Measurements from ENCODE around the gene EXOC4. TPM values are rescaled to one million over a fixed set of nuclear protein-coding genes. Genes with fewer than 3 reads are reported as not detected.

EXOC4 gene
- total RNA-seq, 1 donor from 2014 or later: 94.0 TPM

DNA sequence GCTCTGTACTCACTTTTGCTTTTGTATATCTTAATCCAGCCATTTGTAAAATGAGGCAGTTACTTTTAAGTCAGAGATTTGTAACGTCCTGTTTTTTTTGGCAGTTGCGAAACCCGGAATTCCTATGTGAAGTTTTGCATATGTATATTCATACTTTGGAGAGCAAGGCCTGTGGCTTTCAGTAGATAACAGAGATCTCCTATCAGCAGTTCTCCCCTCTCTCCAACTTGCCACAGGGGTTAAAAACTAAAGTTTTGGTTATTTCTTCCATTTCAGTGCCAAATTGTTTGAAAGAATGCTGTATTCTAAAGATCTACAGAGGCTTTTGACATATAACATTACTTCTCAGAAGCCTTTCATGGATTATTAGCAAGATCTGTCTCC is 102.4 kb downstream of the EXOC4 start:
- no peak overlapping the region for H3K27ac Mint-ChIP-seq (ENCODE audit: unreplicated experiment)
- no peaks in the 10 kb centered on the region for H3K27me3 Mint-ChIP-seq (ENCODE audit: unreplicated experiment)
- H3K4me3 Mint-ChIP-seq (ENCODE audit: unreplicated experiment): no peak overlapping the region
- peaks cover 8% of the 10 kb centered on the region for H3K4me1 Mint-ChIP-seq (ENCODE audit: unreplicated experiment)
- peaks cover 4% of the 10 kb centered on the region for H3K9me3 Mint-ChIP-seq (ENCODE audit: unreplicated experiment)
- TF ChIP-seq, protein P1, sequence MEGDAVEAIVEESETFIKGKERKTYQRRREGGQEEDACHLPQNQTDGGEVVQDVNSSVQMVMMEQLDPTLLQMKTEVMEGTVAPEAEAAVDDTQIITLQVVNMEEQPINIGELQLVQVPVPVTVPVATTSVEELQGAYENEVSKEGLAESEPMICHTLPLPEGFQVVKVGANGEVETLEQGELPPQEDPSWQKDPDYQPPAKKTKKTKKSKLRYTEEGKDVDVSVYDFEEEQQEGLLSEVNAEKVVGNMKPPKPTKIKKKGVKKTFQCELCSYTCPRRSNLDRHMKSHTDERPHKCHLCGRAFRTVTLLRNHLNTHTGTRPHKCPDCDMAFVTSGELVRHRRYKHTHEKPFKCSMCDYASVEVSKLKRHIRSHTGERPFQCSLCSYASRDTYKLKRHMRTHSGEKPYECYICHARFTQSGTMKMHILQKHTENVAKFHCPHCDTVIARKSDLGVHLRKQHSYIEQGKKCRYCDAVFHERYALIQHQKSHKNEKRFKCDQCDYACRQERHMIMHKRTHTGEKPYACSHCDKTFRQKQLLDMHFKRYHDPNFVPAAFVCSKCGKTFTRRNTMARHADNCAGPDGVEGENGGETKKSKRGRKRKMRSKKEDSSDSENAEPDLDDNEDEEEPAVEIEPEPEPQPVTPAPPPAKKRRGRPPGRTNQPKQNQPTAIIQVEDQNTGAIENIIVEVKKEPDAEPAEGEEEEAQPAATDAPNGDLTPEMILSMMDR (IDR thresholded peaks at IDR 0.05; ENCODE audit: unreplicated experiment): no peak
- peaks cover 8% of the 10 kb centered on the region for H3K36me3 Mint-ChIP-seq (ENCODE audit: low read depth, unreplicated experiment)
- no peak for DNase-seq (ENCODE audit: low spot score)

DNA sequence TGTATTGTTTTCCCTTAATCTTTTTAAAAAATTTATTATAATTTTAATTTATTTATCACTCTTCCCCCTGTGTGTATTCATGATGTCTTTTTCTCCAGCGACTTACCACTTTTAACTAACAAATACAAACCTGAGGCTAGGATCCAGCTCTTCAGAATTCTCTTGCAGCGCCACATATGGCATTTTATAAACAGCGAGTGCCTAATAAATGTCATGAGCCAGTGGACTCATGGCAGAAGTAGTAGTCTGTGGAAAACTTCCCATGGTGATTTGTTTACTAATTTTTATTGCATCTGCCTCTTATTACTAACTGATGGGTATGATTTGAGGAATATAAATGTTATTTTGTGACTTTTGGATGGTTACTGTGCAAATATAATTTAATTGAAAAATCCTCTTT is 102.9 kb downstream of the EXOC4 start:
- TF ChIP-seq, protein P1 (IDR thresholded peaks at IDR 0.05; ENCODE audit: unreplicated experiment): no peak
- Mint-ChIP-seq H3K4me1 (ENCODE audit: unreplicated experiment) (peaks cover 8% of the 10 kb centered on the region), H3K4me3 (ENCODE audit: unreplicated experiment) (no peak overlapping the region), H3K27me3 (ENCODE audit: unreplicated experiment) (no peaks in the 10 kb centered on the region), H3K9me3 (ENCODE audit: unreplicated experiment) (peaks cover 4% of the 10 kb centered on the region), H3K36me3 (ENCODE audit: low read depth, unreplicated experiment) (peaks cover 8% of the 10 kb centered on the region), H3K27ac (ENCODE audit: unreplicated experiment) (no peak overlapping the region)
- DNase-seq (ENCODE audit: low spot score): no peak

GRCh38 chr7:133358708-133359107 is 105.8 kb downstream of the EXOC4 start:
- TF ChIP-seq, protein P1 (IDR thresholded peaks at IDR 0.05; ENCODE audit: unreplicated experiment): no peak
- DNase-seq (ENCODE audit: low spot score): no peak
- Mint-ChIP-seq H3K4me3 (ENCODE audit: unreplicated experiment) (no peak overlapping the region), H3K4me1 (ENCODE audit: unreplicated experiment) (peaks cover 8% of the 10 kb centered on the region), H3K27me3 (ENCODE audit: unreplicated experiment) (no peaks in the 10 kb centered on the region), H3K36me3 (ENCODE audit: low read depth, unreplicated experiment) (peaks cover 12% of the 10 kb centered on the region), H3K27ac (ENCODE audit: unreplicated experiment) (no peak overlapping the region), H3K9me3 (ENCODE audit: unreplicated experiment) (peaks cover 2% of the 10 kb centered on the region)

GRCh38 chr7:133359449-133359848 is 106.6 kb downstream of the EXOC4 start:
- no peak overlapping the region for H3K4me3 Mint-ChIP-seq (ENCODE audit: unreplicated experiment)
- H3K27ac Mint-ChIP-seq (ENCODE audit: unreplicated experiment): no peak overlapping the region
- H3K9me3 Mint-ChIP-seq (ENCODE audit: unreplicated experiment): no peaks in the 10 kb centered on the region
- no peaks in the 10 kb centered on the region for H3K27me3 Mint-ChIP-seq (ENCODE audit: unreplicated experiment)
- TF ChIP-seq, protein P1 (IDR thresholded peaks at IDR 0.05; ENCODE audit: unreplicated experiment): no peak
- peaks cover 11% of the 10 kb centered on the region for H3K36me3 Mint-ChIP-seq (ENCODE audit: low read depth, unreplicated experiment)
- peaks cover 8% of the 10 kb centered on the region for H3K4me1 Mint-ChIP-seq (ENCODE audit: unreplicated experiment)
- no peak for DNase-seq (ENCODE audit: low spot score)

GRCh38 chr7:133360201-133360600 is 107.3 kb downstream of the EXOC4 start:
- H3K4me1 Mint-ChIP-seq (ENCODE audit: unreplicated experiment): peaks cover 5% of the 10 kb centered on the region
- H3K27me3 Mint-ChIP-seq (ENCODE audit: unreplicated experiment): no peaks in the 10 kb centered on the region
- H3K9me3 Mint-ChIP-seq (ENCODE audit: unreplicated experiment): no peaks in the 10 kb centered on the region
- H3K4me3 Mint-ChIP-seq (ENCODE audit: unreplicated experiment): no peak overlapping the region
- TF ChIP-seq, protein P1 (IDR thresholded peaks at IDR 0.05; ENCODE audit: unreplicated experiment): no peak
- H3K36me3 Mint-ChIP-seq (ENCODE audit: low read depth, unreplicated experiment): peaks cover 11% of the 10 kb centered on the region
- DNase-seq (ENCODE audit: low spot score): no peak
- H3K27ac Mint-ChIP-seq (ENCODE audit: unreplicated experiment): no peak overlapping the region
